Measurements from ENCODE around the gene KIAA1671.
"Not testable (repeated sequence)": the region's sequence is repeated elsewhere in the genome, so short reads cannot be mapped to it uniquely, and the experiment has no call there.

Gene KIAA1671

GRCh38 chr22:25238058-25238457 lies 285.5 kb downstream of the KIAA1671 start:
- not testable (repeated sequence) for DNase-seq (ENCODE audit: low spot score)
